Inflammatory macrophage treated with lipopolysaccharide for 4 hours (primary cell): ENCODE measurements around the gene GRAMD4.
"Not testable (repeated sequence)": the region's sequence is repeated elsewhere in the genome, so short reads cannot be mapped to it uniquely, and the experiment has no call there.

Experiments
- DNase-seq: peaks from one replicate; pipeline ENCODE4 v3.0.0-alpha.2; 2020

The GRAMD4 gene

DNA sequence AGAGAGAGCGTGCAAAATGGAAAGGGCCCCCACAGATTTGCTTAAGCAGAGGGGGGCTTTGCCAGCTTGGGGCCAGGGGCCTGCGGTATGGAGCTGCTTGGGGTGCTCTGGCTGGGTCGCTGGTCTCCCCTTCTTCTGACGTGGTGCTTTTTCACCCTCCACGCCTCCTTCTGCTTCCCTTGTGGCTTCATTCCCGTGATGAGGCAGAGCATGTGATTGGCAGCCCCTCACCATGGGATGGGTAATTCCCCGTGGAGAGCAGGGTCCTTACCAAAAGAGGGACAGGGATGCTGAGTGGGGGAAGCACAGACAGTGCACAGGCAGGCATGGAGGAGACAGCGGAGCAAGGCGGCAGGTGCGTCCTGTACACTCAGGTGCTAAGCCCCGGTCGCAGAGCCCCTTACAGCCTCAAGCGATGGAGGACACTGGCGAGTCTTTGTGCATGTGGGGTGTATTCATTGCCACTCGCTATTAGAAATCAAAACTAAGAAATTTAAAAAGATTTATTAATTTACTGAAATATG is 19.9 kb upstream of the GRAMD4 start:
- no peak for DNase-seq

DNA sequence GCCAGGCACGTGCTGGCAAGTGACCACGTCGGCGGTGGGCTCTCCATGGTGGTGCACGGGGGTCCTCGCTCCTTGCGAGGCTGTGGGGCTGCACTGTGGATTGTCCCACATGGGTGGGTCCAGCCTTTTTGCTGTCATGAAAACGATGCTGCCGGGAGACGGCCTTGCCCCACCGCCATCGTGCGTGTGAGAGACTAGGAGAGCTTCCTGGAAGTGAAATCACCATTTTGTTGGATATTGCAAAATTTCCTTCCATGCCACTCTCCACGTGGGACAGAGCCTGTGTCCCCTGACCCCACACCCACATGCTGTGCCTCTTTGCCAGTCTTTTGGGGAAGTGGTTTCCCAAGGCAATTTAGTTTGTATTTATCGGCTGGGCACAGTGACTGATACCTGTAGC is 18.2 kb upstream of the GRAMD4 start:
- DNase-seq: peak; percentile 96

DNA sequence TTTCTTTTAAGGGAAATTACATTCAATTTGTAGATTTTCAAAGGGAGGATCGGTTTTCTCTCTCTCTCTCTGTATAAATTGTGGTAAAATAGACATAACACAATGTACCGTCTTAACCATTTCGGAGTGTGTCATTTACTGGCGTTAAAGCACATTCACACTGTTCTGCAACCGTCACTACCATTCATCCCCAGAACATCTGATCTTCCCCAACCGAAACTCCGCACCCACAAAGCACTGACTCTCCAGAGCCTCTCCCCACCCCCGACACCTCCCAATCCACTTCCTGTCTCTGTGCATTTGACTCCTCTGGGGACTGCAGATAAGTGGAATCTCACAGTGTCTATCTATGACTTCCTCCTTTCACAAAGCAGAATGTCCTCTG is 15.9 kb upstream of the GRAMD4 start:
- DNase-seq: peak; percentile 87

GRCh38 chr22:46605117-46605516 is 15.1 kb upstream of the GRAMD4 start:
- DNase-seq: no peak

- DNase-seq: no peak
Observed at GRCh38 chr22:46606886-46607285, 13.3 kb upstream of the GRAMD4 start.

DNA sequence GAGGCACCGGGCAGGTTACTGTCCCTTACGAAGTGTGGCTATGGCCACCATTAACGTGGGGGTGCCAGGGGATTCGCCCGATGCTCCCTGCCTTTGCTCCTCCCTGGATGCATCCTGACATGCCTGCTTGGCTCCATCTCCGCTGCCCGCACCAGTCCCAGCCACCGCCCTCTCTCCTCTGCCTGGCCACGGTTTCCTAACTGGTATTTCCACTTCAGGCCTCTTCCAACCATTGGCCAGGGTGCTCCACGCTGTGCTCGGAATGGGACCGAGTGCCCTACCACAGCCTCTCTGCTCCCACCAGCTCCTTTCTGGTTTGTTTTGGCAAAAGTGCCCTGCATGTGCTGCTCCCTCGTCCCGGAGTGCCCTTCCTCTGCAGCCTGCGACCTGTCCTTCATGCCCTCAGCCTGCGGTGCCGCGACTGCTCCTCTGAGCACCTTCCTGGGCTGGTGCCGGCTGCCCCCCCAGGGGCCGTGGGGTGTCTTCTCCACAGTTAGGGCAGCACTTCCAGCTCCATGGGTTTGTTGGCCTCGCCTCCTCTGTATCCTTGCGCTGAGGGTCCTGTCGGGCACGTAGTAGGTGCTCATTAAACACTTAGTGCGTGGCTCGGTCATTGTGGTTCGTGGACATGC is 12.6 kb upstream of the GRAMD4 start:
- DNase-seq: no peak

DNA sequence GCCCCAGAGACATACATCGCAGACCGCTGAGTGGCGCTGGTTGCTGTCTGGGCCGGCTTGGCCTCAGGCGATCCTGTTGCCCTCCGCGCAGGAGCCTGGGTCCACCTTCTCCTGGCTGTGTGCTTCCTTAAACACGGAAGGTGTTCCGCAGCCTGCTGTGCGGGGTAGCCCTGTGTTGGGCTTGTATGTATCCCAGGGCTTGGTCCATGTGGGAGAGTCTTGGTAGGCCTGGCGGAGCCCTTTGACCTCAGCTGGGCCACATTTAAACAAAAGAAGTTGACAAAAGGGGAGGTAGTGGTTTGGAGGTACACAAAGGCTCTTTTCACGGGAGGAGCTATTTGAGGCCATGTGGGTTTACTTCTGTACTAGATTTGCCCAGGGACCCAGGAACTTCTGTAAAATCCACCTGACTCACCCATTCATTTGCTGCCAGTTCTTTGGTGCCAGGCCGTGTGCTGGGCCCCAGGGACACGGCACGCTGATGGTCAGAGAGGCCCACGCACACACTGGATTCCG is 11.0 kb upstream of the GRAMD4 start:
- no peak for DNase-seq

GRCh38 chr22:46609724-46610201 is 10.4 kb upstream of the GRAMD4 start:
- no peak for DNase-seq

- DNase-seq: no peak
Observed at GRCh38 chr22:46610356-46610755, 9.8 kb upstream of the GRAMD4 start.

- DNase-seq: no peak
Observed at GRCh38 chr22:46611189-46611588, 9.0 kb upstream of the GRAMD4 start.

GRCh38 chr22:46612341-46612903 is 7.8 kb upstream of the GRAMD4 start:
- no peak for DNase-seq

GRCh38 chr22:46612904-46613605 is 7.1 kb upstream of the GRAMD4 start:
- peak; percentile 38 for DNase-seq

DNA sequence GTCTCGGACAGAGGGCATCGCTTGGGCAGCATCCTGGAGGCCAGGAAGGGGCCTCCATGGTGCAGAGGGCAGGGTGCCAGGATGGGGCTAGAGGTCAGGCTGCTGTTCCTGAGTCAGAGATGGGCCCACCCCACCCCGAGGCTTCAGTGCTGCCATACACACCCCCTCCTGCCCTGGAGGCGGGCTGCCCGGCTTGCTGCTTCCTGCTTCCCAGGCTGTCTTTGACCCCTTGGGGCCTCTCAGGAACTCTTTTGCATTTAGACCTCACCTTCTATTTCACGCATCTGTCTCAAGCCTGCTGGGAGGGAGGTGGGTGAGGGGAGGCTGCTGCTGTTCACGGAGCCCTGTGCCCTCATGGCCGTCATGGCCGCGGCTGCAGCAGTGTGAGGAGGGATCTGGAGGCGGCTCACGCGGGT is 6.6 kb upstream of the GRAMD4 start:
- DNase-seq: no peak

DNA sequence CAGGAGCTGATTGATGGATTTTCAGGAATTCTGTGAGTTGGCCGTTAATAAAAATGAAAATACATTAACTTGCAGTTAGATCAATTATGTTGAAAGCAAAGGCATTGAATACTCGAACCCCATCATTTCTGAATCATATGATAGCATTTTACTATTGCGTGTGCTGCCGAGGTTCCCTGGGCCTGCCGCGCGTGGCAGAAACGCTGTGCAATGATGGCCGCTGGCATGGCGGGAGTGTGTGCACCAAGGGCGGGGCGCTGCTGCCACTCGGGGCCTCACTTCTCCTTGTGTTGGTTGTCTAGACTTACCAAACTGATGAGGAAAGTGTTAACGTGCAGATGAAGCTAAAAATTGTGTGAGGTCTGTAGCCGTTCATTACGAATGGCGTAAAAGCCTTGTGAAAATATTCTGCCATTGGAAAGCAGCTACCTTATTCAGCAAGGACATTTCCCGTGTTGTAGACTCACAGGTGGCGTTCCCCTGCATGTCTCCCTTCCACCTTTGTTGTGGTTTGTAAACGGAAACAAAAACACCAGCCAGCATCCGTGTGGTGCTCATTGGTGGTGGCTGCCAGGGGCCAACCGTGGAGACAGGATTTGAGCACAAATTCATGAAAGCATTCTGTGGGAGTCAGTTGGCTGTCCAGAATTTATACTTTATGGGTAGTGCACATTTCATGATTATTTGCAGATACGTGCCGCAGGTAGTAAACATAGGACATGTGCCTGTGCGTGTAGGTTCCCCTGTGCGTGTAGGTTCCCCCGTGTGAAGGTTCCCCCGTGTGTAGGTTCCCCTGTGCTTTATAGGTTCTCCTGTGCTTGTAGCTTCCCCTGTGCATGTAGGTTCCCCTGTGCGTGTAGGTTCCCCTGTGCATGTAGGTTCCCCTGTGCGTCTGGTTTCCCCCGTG is 5.9 kb upstream of the GRAMD4 start:
- peak; percentile 46 for DNase-seq

DNA sequence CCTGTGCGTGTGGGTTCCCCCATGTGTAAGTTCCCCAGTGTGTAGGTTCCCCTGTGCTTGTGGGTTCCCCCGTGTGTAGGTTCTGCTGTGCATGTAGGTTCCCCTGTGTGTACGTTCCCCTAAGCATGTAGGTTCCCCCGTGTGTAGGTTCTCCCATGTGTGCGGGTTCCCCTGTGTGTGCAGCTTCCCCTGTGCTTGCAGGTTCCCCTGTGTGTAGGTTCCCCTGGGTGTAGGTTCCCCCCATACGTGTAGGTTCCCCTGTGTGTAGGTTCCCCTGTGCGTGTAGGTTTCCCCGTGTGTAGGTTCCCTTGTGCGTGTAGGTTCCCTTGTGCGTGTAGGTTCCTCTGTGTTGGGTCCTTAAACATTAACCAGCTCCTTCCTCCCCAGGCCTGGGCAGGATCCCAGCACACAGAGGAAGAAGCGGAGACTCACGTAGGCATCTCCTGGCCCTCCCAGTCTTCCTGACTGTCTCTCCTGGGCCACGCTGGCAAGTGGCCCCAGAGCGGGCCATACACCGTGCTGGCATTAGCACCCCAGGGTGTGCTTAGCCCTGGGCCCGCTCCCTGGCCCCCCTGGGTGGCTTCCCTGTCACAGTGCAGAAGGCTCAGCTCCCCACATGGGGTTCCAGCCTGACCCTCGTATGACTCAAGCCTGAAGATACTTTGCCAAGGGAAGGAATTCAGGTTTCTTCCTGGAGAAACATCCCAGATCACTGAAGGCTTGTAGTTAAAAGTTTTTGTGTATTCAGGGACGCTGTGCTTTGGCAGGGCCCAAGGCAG is 2.8 kb upstream of the GRAMD4 start:
- no peak for DNase-seq

- no peak for DNase-seq
Observed at GRCh38 chr22:46617986-46618647, 2.1 kb upstream of the GRAMD4 start.

DNA sequence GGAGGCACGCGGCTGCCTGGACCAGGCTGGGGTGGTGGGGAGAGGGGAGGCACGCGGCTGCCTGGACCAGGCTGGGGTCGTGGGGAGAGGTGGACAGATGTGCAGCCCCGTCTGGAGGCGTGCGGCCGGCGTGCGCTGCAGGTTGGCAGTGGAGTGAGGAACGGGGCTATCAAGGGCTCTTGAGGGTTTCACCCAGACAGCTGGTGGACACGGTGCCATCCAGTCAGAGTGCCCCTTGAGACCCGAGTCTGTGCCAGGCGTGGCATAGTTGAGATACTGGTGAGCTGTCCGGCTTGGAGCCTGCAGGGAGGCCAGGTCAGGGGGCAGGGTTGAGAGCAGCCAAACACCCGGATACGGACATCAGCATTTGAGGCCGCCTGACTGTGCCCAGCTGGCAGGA is 1.5 kb upstream of the GRAMD4 start:
- DNase-seq: no peak

- no peak for DNase-seq
Observed at GRCh38 chr22:46619240-46619829, 851 bp upstream of the GRAMD4 start.

DNA sequence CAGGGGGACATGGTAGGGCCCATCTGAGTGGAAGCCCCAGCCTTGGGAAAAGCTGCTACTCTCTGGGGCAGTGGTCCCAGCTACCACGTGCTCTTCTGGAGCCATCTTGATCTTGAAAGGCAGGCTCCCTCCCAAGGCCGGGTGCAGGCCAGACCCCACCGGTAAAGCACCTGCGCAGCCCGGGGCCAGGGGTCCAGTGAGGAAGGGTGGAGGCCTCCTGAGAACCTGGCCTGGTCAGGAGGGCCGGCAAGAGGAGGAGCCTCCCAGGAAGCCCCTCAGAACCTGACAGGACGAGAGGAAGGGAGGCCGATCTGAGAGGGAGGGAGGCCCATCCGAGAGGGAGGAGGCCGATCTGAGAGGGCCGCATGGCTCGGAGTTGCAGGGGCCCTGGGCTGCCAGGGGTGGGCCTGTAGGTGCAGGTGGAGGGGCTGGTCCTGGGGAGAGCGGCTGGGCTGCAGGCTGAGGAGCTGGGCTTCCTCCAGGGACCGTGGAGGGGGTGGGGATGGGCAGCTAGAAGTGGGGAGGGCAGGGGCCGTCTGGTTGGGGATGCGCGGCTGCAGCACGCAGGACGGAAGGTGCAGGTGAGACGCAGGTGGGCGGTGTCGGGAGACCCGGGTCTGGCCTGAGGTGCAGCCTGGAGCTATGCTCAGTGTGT is 529 bp downstream of the GRAMD4 start:
- DNase-seq: no peak

- DNase-seq: not testable (repeated sequence)
Observed at GRCh38 chr22:46621243-46621930, 1.2 kb downstream of the GRAMD4 start.
